Muscle of leg (tissue), 16 donors: ENCODE data around the gene CRISPLD2. TPM values are rescaled to one million over a fixed set of nuclear protein-coding genes. Genes with fewer than 3 reads are reported as not detected.
A peak's percentile ranks its signal among the peaks of the same experiment; 100 is the strongest.

Experiments
- DNase-seq: peaks from one replicate; pipeline ENCODE4 v3.0.0; 2013
- H3K27ac ChIP-seq: one replicate; pipeline ENCODE4 v1.5.1; 2013; ENCODE audit warnings: mild to moderate bottlenecking, low read length, control low read depth
- H3K27me3 ChIP-seq: one replicate; pipeline ENCODE4 v1.6.1; 2013; ENCODE audit warnings: low read length; ENCODE audit not compliant: control insufficient read depth, insufficient read depth
- H3K36me3 ChIP-seq: one replicate; pipeline ENCODE4 v1.6.1; 2013; ENCODE audit warnings: low read length; ENCODE audit not compliant: control insufficient read depth, insufficient read depth
- H3K4me1 ChIP-seq: one replicate; pipeline ENCODE4 v1.6.1; 2013; ENCODE audit warnings: low read length; ENCODE audit not compliant: control insufficient read depth, insufficient read depth
- H3K4me3 ChIP-seq: one replicate; pipeline ENCODE4 v1.5.1; 2013; ENCODE audit warnings: low read length, control low read depth
- H3K9me3 ChIP-seq: replicated peaks from 2 replicates; pipeline ENCODE4 v1.6.1; 2013; ENCODE audit warnings: low read depth, low read length; ENCODE audit not compliant: control insufficient read depth
- WGBS: methylation state at CpG from one replicate; pipeline ENCODE4 v1.1.5; 2013; ENCODE audit warnings: missing lambda C conversion rate; ENCODE audit not compliant: insufficient coverage; 5-methylcytosine and 5-hydroxymethylcytosine counted together
- long read RNA-seq, 11 donors: transcript quantifications; one replicate each; lab custom pipeline, GENCODE V29; 2026
- polyA plus RNA-seq, 8 donors: library from polyadenylated mRNA; unstranded; fragments of 120-200 nt; gene quantifications; one replicate each; pipeline versions ENCODE4 v1.2.1 to v1.2.3, GENCODE V29; 2013; ENCODE audit warnings: inconsistent platforms in 1 of 8, low replicate concordance in 1 of 8; ENCODE audit not compliant: insufficient read length in 8 of 8, insufficient read depth in 1 of 8
- total RNA-seq: library from RNA; stranded (reverse); fragments of 120-200 nt; gene quantifications from one replicate; pipeline ENCODE4 v1.2.4, GENCODE V29; 2013

CRISPLD2 gene, protein sequence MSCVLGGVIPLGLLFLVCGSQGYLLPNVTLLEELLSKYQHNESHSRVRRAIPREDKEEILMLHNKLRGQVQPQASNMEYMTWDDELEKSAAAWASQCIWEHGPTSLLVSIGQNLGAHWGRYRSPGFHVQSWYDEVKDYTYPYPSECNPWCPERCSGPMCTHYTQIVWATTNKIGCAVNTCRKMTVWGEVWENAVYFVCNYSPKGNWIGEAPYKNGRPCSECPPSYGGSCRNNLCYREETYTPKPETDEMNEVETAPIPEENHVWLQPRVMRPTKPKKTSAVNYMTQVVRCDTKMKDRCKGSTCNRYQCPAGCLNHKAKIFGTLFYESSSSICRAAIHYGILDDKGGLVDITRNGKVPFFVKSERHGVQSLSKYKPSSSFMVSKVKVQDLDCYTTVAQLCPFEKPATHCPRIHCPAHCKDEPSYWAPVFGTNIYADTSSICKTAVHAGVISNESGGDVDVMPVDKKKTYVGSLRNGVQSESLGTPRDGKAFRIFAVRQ
- 5.4 TPM for total RNA-seq
- polyA plus RNA-seq, result 10 to 100 TPM in 1 of 8 donors, 1 to 10 TPM in 7; 5.2 to 10.4 (median 6.4) TPM
- long read RNA-seq, donor 1, result 0 reads
- long read RNA-seq, donor 2, result 0 reads
- long read RNA-seq, donor 3, result 0 reads
- long read RNA-seq, donor 4, result 0 reads
- long read RNA-seq, donor 5, full-length matches to known transcripts, result 3 of 3 reads
- long read RNA-seq, donor 5, partial matches to known transcripts, result 0 of 3 reads
- long read RNA-seq, donor 5, other reads (novel, unspliced or antisense), result 0 of 3 reads
- long read RNA-seq, donor 6, result 0 reads
- long read RNA-seq, donor 7, result 0 reads
- long read RNA-seq, donor 8, partial matches to known transcripts, result 0 of 1 reads
- long read RNA-seq, donor 8, other reads (novel, unspliced or antisense), result 0 of 1 reads
- long read RNA-seq, donor 9, full-length matches to known transcripts, result 2 of 2 reads
- long read RNA-seq, donor 9, partial matches to known transcripts, result 0 of 2 reads
- long read RNA-seq, donor 9, other reads (novel, unspliced or antisense), result 0 of 2 reads
- long read RNA-seq, donor 10, full-length matches to known transcripts, result 5 of 5 reads
- long read RNA-seq, donor 10, partial matches to known transcripts, result 0 of 5 reads
- long read RNA-seq, donor 10, other reads (novel, unspliced or antisense), result 0 of 5 reads
- long read RNA-seq, donor 11, result 0 reads

- peaks cover 30% of the 10 kb centered on the region for H3K4me1 ChIP-seq
- DNase-seq, result peak; percentile 93
- WGBS, result 2% methylated on average over 48 of the region's 53 CpGs
Observed at GRCh38 chr16:84819644-84820304, at the start of gene CRISPLD2. TSS of gene CRISPLD2 (plus strand) at chr16:84819985. CDS start at chr16:84838496, 18,511 bp downstream.

DNA sequence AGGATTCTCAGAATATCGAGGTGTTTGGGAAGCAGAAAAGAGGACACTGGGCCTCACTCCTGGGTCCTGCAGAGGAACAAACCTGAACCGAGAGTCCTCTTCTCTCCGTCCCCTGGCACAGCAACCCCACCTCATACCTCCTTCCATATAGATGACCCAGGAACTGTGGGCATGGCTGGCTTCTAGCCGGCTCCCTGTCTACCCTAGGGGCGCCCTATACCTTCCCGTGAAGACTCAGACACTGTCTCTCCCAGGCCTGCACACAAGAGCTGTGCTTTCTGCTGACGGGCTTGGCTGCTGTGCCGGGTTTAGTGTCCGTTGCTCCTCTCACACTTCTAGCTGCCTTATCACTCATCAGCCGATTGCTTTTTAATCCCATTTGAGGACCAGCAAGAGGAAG, 46.5 kb upstream of the CRISPLD2 start:
- H3K27ac ChIP-seq, result no peak overlapping the region
- DNase-seq, result no peak
- peaks cover 68% of the 10 kb centered on the region for H3K36me3 ChIP-seq

More at GRCh38 chr16:84819644-84820304, at the start of gene CRISPLD2:
- Histone ChIP-seq H3K27ac (no peak within 1 kb of the TSS), H3K4me3 (peak within 1 kb of the TSS; percentile 48), H3K9me3 (no peaks in the 10 kb centered on the region), H3K27me3 (peaks cover 34% of the 10 kb centered on the region), H3K36me3 (no peaks in the 10 kb centered on the region)

GRCh38 chr16:84774810-84775209, 45.0 kb upstream of the CRISPLD2 start:
- WGBS, result 100% methylated on average over 1 of the region's 4 CpGs
- peaks cover 65% of the 10 kb centered on the region for H3K36me3 ChIP-seq
- no peaks in the 10 kb centered on the region for H3K27me3 ChIP-seq
- DNase-seq, result peak; percentile 37
- no peak overlapping the region for H3K27ac ChIP-seq
- no peaks in the 10 kb centered on the region for H3K9me3 ChIP-seq
- no peak overlapping the region for H3K4me3 ChIP-seq
- H3K4me1 ChIP-seq, result no peaks in the 10 kb centered on the region

More for the DNA sequence above, 46.5 kb upstream of the CRISPLD2 start:
- Histone ChIP-seq H3K4me1 (no peaks in the 10 kb centered on the region), H3K4me3 (no peak overlapping the region), H3K27me3 (no peaks in the 10 kb centered on the region), H3K9me3 (no peaks in the 10 kb centered on the region)
- WGBS, result 86% methylated on average over 10 of the region's 10 CpGs

GRCh38 chr16:84775262-84775810, 44.4 kb upstream of the CRISPLD2 start:
- H3K36me3 ChIP-seq, result peaks cover 67% of the 10 kb centered on the region
- 93% methylated on average over 11 of the region's 14 CpGs for WGBS
- no peaks in the 10 kb centered on the region for H3K27me3 ChIP-seq
- no peaks in the 10 kb centered on the region for H3K9me3 ChIP-seq
- DNase-seq, result no peak
- H3K4me1 ChIP-seq, result no peaks in the 10 kb centered on the region
- H3K27ac ChIP-seq, result no peak overlapping the region
- no peak overlapping the region for H3K4me3 ChIP-seq

- Histone ChIP-seq H3K4me1 (no peaks in the 10 kb centered on the region), H3K9me3 (no peaks in the 10 kb centered on the region), H3K36me3 (peaks cover 63% of the 10 kb centered on the region), H3K27me3 (no peaks in the 10 kb centered on the region), H3K27ac (no peak overlapping the region), H3K4me3 (no peak overlapping the region)
- 89% methylated on average over 4 of the region's 5 CpGs for WGBS
- no peak for DNase-seq
Observed at GRCh38 chr16:84777435-84777834, 42.4 kb upstream of the CRISPLD2 start.

DNA sequence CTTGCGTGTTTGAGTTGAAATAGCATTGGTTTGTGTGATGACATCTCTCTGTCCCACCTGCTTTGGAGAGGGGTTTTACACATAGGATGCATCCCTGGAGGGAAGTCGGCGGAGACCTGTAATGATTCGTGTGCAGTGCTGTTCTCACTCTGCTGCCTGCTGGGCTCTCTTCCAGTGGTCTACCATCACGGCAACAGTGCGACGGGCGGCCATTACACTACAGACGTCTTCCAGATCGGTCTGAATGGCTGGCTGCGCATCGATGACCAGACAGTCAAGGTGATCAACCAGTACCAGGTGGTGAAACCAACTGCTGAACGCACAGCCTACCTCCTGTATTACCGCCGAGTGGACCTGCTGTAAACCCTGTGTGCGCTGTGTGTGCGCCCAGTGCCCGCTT, 41.1 kb upstream of the CRISPLD2 start:
- Histone ChIP-seq H3K27me3 (no peaks in the 10 kb centered on the region), H3K9me3 (no peaks in the 10 kb centered on the region), H3K27ac (no peak overlapping the region), H3K36me3 (peaks cover 52% of the 10 kb centered on the region), H3K4me1 (no peaks in the 10 kb centered on the region), H3K4me3 (no peak overlapping the region)
- WGBS, result 91% methylated on average over 15 of the region's 18 CpGs
- DNase-seq, result no peak

DNA sequence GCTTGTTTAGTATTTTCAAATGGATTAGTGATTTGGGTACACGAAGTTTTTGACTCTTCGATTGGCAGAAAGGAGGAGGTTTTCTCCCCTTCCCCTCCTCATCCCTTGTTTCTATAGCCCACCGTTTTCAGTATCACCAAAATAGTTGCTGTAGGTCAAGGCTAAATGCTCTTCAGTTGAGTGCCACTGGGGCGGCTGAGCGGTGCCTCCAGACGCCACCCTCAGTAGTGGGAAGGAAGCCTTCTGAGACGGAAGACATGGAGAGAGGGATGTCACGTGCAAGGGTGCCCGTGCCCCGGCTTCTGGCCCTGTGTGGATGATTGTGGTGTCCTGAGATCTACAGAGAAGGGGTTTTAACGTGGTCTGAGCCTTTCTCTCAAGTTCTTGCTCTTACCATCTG, 39.7 kb upstream of the CRISPLD2 start:
- 98% methylated on average over 7 of the region's 11 CpGs for WGBS
- Histone ChIP-seq H3K4me3 (no peak overlapping the region), H3K36me3 (peaks cover 42% of the 10 kb centered on the region), H3K9me3 (no peaks in the 10 kb centered on the region), H3K27me3 (no peaks in the 10 kb centered on the region), H3K4me1 (peaks cover under 1% of the 10 kb centered on the region), H3K27ac (no peak overlapping the region)
- no peak for DNase-seq

GRCh38 chr16:84780544-84781376, 39.0 kb upstream of the CRISPLD2 start:
- no peaks in the 10 kb centered on the region for H3K9me3 ChIP-seq
- H3K4me3 ChIP-seq, result no peak overlapping the region
- no peak overlapping the region for H3K27ac ChIP-seq
- DNase-seq, result no peak
- peaks cover 6% of the 10 kb centered on the region for H3K4me1 ChIP-seq
- 82% methylated on average over 9 of the region's 12 CpGs for WGBS
- H3K27me3 ChIP-seq, result no peaks in the 10 kb centered on the region
- peaks cover 35% of the 10 kb centered on the region for H3K36me3 ChIP-seq

- Histone ChIP-seq H3K4me1 (peaks cover 23% of the 10 kb centered on the region), H3K27me3 (no peaks in the 10 kb centered on the region), H3K4me3 (no peak overlapping the region), H3K9me3 (no peaks in the 10 kb centered on the region), H3K36me3 (peaks cover 18% of the 10 kb centered on the region), H3K27ac (no peak overlapping the region)
- no peak for DNase-seq
- 67% methylated on average over 2 of the region's 2 CpGs for WGBS
Observed at GRCh38 chr16:84782846-84783245, 36.9 kb upstream of the CRISPLD2 start.
